HepG2 (cell line): Measurements from ENCODE around the gene EPX. TPM values are rescaled to one million over a fixed set of nuclear protein-coding genes. Genes with fewer than 3 reads are reported as not detected.
A peak's percentile ranks its signal among the peaks of the same experiment; 100 is the strongest.

Experiments
- ATAC-seq: fragments of 200-7000 bp; cut with Tn5 transposase; 3 replicates; pipeline ENCODE4 v1.9.1; 2020; ENCODE audit warnings: mild to moderate bottlenecking, moderate library complexity
- BruUV-seq: library from RNA; stranded (reverse); fragments of 400-500 nt; replicated peaks from 2 replicates; lab custom pipeline; 2021; lab: Mats Ljungman, UMichigan
- CTCF ChIA-PET: fragments of 300-600 bp; formaldehyde crosslinking; extraction: SDS; loops from one replicate; lab custom pipeline; 2021; ENCODE audit warnings: low total read pairs, inconsistent platforms, low intra/inter-chr PET ratio; lab: Yijun Ruan, JAX
- POLR2A ChIA-PET: fragments of 350-600 bp; sonication (Branson Sonifier 250); formaldehyde crosslinking; loops from one replicate; lab custom pipeline; 2020; ENCODE audit warnings: antibody characterized with exemption, inconsistent platforms; lab: Yijun Ruan, JAX
- DNase-seq: peaks from one replicate; pipeline ENCODE4 v3.0.0-alpha.2; 2015; ENCODE audit warnings: low spot score
- FAIRE-seq: peaks from 3 replicates; lab custom pipeline; 2011; peaks lifted over from hg19 to GRCh38; lab: Jason Lieb, UNC
- H2AFZ ChIP-seq: one replicate; pipeline ENCODE4 v1.6.1; 2011; ENCODE audit warnings: low read length, inconsistent platforms
- H3K27ac ChIP-seq: fragments of 300-600 bp; 3 replicates; pipeline ENCODE4 v1.8.0; 2011; ENCODE audit warnings: mixed run types, mild to moderate bottlenecking, mixed read lengths, low read length, inconsistent platforms; ENCODE audit not compliant: insufficient read depth; ENCODE audit errors: extremely low read length
- H3K27me3 ChIP-seq, 2 experiments: fragments of 200-600 bp in 1 of 2; 2 replicates in 1 of 2; 3 replicates in 1 of 2; pipeline versions ENCODE4 v1.6.0 to v1.8.0; 2011; ENCODE audit warnings: low read length in 2 of 2, mild to moderate bottlenecking in 2 of 2, moderate library complexity in 2 of 2, inconsistent platforms in 1 of 2; ENCODE audit not compliant: insufficient read depth in 2 of 2, control insufficient read depth in 1 of 2
- H3K36me3 ChIP-seq, 2 experiments: fragments of 200-600 bp in 1 of 2; replicated peaks in 1 of 2; 2 replicates in 1 of 2; 3 replicates in 1 of 2; pipeline versions ENCODE4 v1.5.1 to v1.8.0; 2011; ENCODE audit warnings: low read length in 2 of 2, inconsistent platforms in 1 of 2; ENCODE audit not compliant: insufficient read depth in 2 of 2, control insufficient read depth in 1 of 2
- H3K4me1 ChIP-seq: 2 replicates; pipeline ENCODE4 v1.5.1; 2012; ENCODE audit warnings: low read length, inconsistent platforms; ENCODE audit not compliant: insufficient read depth
- H3K4me2 ChIP-seq: 2 replicates; pipeline ENCODE4 v1.6.0; 2011; ENCODE audit warnings: low read depth, low read length, inconsistent platforms
- H3K4me3 ChIP-seq, 3 experiments: fragments of 200-600 bp in 1 of 3; sonication (generic), shearing (Covaris generic) in 1 of 3; replicated peaks in 1 of 3; 2 replicates each; pipeline ENCODE4 v1.5.1; 2011 to 2016; ENCODE audit warnings: low read length in 3 of 3, inconsistent platforms in 2 of 3, low read depth in 2 of 3, mild to moderate bottlenecking in 2 of 3, control low read depth in 1 of 3, mixed read lengths in 1 of 3; ENCODE audit not compliant: insufficient read depth in 1 of 3
- H3K79me2 ChIP-seq: one replicate; pipeline ENCODE4 v1.6.1; 2011; ENCODE audit warnings: low read length, inconsistent platforms; ENCODE audit not compliant: insufficient read depth
- H3K9ac ChIP-seq: 2 replicates; pipeline ENCODE4 v1.6.0; 2011; ENCODE audit warnings: mild to moderate bottlenecking, low read depth, low read length, inconsistent platforms; ENCODE audit not compliant: insufficient read depth
- H3K9me3 ChIP-seq: 2 replicates; pipeline ENCODE4 v1.5.1; 2012; ENCODE audit warnings: mild to moderate bottlenecking, low read length
- H4K20me1 ChIP-seq: 2 replicates; pipeline ENCODE4 v1.6.0; 2011; ENCODE audit warnings: inconsistent platforms, mild to moderate bottlenecking, low read length, moderate library complexity; ENCODE audit not compliant: insufficient read depth
- FOXC1 ChIP-seq: sonication (generic); formaldehyde crosslinking; IDR thresholded peaks from 2 replicates; pipeline ENCODE4 v1.8.0; 2022; ENCODE audit warnings: mild to moderate bottlenecking, missing genetic modification reagents, borderline replicate concordance
- FOXO4 ChIP-seq: sonication (generic); formaldehyde crosslinking; conservative IDR thresholded peaks from 2 replicates; pipeline ENCODE4 v1.8.1; 2023; ENCODE audit warnings: missing genetic modification reagents
- NAIF1 ChIP-seq: sonication (generic); formaldehyde crosslinking; IDR thresholded peaks from 2 replicates; pipeline ENCODE4 v1.5.0; 2020; ENCODE audit warnings: mild to moderate bottlenecking, missing genetic modification reagents, borderline replicate concordance
- NCOR1 ChIP-seq: fragments of 200-600 bp; sonication (generic); IDR thresholded peaks from 2 replicates; pipeline ENCODE4 v1.7.0; 2017; ENCODE audit warnings: antibody characterized with exemption, low read length, borderline replicate concordance
- PHB2 ChIP-seq: fragments of 450-650 bp; IDR thresholded peaks from 2 replicates; pipeline ENCODE4 v1.6.1; 2018; ENCODE audit not compliant: partially characterized antibody
- PHF5A ChIP-seq: IDR thresholded peaks from one replicate; pipeline ENCODE4 v1.6.1; 2018; ENCODE audit warnings: low read depth, missing genetic modification reagents; ENCODE audit not compliant: unreplicated experiment
- ZNF12 ChIP-seq: sonication (generic); formaldehyde crosslinking; IDR thresholded peaks from 2 replicates; pipeline ENCODE4 v1.5.0; 2020; ENCODE audit warnings: missing genetic modification reagents
- ZNF264 ChIP-seq: sonication (generic); formaldehyde crosslinking; IDR thresholded peaks from 2 replicates; pipeline ENCODE4 v1.4.0; 2020; ENCODE audit warnings: missing genetic modification reagents
- ZNF326 ChIP-seq: sonication (generic); formaldehyde crosslinking; IDR thresholded peaks from 2 replicates; pipeline ENCODE4 v1.4.0; 2020; ENCODE audit warnings: missing genetic modification reagents, borderline replicate concordance
- ZNF749 ChIP-seq: sonication (generic); formaldehyde crosslinking; IDR thresholded peaks from 2 replicates; pipeline ENCODE4 v1.8.0; 2022; ENCODE audit warnings: mild to moderate bottlenecking, missing genetic modification reagents, moderate library complexity, borderline replicate concordance
- WGBS: methylation state at CpG from one replicate; pipeline ENCODE4 v1.1.6; 2017; ENCODE audit warnings: low lambda C conversion rate; 5-methylcytosine and 5-hydroxymethylcytosine counted together
- in situ Hi-C: cut with HindIII; loops from 2 replicates; pipeline ENCODE4 v1.10.0; 2017; ENCODE audit warnings: low pct_unique_long_range_greater_than_20kb; ENCODE audit not compliant: extremely low pct_ligation_motif_present
- intact Hi-C: fragments of 100-400 bp; cut with micrococcal nuclease; formaldehyde crosslinking; loops from one replicate; pipeline ENCODE4 v1.10.0; 2022; ENCODE audit not compliant: unreplicated experiment
- polyA plus RNA-seq, 8 experiments: library from polyadenylated mRNA; depleted of rRNA in 3 of 8; stranded (reverse) in 7 of 8; unstranded in 1 of 8; fragments of >200 nt; fragmentation: Illumina TruSeq in 4 of 8; extraction: Trizol in 4 of 8; gene quantifications; 2 replicates each; pipeline versions ENCODE4 v1.2.1 to v1.2.3, GENCODE V29; 2011 to 2016; ENCODE audit warnings: low read depth in 4 of 8, missing spikeins in 1 of 8, mixed read lengths in 1 of 8; ENCODE audit not compliant: insufficient read depth in 1 of 8
- total RNA-seq, 5 experiments: library from RNA; depleted of rRNA; stranded (reverse); fragments of >200 nt; fragmentation: Illumina TruSeq; extraction: Trizol; gene quantifications; 2 replicates each; pipeline ENCODE4 v1.2.3, GENCODE V29; 2016; ENCODE audit warnings: low read depth in 1 of 5
- TF ChIP-seq, protein P1 (sequence below), 2 experiments: IDR thresholded peaks; 2 replicates each; pipeline ENCODE4 v1.6.1; 2011 to 2012; ENCODE audit warnings: low read length in 2 of 2, borderline replicate concordance in 1 of 2, low read depth in 1 of 2, mild to moderate bottlenecking in 1 of 2, moderate library complexity in 1 of 2

EPX gene
- total and polyA plus RNA-seq, 2 of the 13 experiments (the other 11 are each of a cell fraction or from before 2014, with no cell fraction given) = not detected

- TF ChIP-seq PHF5A (CRISPR knock-in tag) = no peak
Observed at GRCh38 chr17:58186591-58186990, 5.9 kb upstream of the EPX start (continued).

DNA sequence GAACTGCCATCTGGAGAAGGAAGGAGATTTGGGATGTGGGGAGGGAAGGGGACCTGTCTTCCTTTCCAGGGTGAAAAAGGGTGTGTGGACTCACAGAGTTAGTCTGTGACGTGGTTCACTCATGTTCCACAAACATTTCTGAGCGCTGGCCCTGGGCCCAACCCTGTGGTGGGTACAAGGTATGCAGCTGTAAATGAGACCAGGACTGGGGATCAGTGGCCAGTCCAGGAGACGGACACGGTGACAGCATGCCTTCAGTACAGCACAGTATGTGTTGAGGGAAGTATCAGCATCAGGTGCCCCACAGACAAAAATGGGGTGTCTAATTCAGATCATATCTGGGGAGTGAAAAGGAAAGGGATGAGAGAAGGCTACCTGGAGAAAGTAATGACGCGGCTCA lies 5.5 kb upstream of the EPX start:
- Histone ChIP-seq H4K20me1 (no peaks in the 10 kb centered on the region), H3K27ac (no peak overlapping the region), H3K79me2 (no peaks in the 10 kb centered on the region), H3K4me1 (no peaks in the 10 kb centered on the region), H3K4me2 (no peak overlapping the region)
- DNase-seq = no peak
- no peak for ATAC-seq
- WGBS = 28% methylated on average over 6 of the region's 6 CpGs
- TF ChIP-seq NCOR1 (no peak), NAIF1 (CRISPR knock-in tag) (no peak), PHB2 (no peak)
- TF ChIP-seq, all 625 proteins: peak for 0
- no peaks in the 10 kb centered on the region for H3K36me3 ChIP-seq
- ChIA-PET POLR2A (no interaction called here), CTCF (no interaction called here)
- H3K27me3 ChIP-seq = peaks cover 0 to 31% of the 10 kb centered on the region in 2 experiments; a peak in 3 of 5 replicates
- intact Hi-C loops = no loop called here
- in situ Hi-C loops = no loop called here
- no peak overlapping the region for H3K4me3 ChIP-seq
- H3K9ac ChIP-seq = no peak overlapping the region
- H3K9me3 ChIP-seq = no peaks in the 10 kb centered on the region
- no TSS peak for BruUV-seq
- FAIRE-seq = no peak
- H2AFZ ChIP-seq = no peak overlapping the region

- in situ Hi-C loops (no loop called here), intact Hi-C loops (no loop called here)
- Histone ChIP-seq H3K4me3 (no peak overlapping the region), H3K9me3 (no peaks in the 10 kb centered on the region), H3K4me2 (no peak overlapping the region), H2AFZ (no peak overlapping the region), H3K79me2 (no peaks in the 10 kb centered on the region), H3K27ac (no peak overlapping the region), H3K9ac (no peak overlapping the region), H4K20me1 (no peaks in the 10 kb centered on the region), H3K36me3 (no peaks in the 10 kb centered on the region), H3K4me1 (no peaks in the 10 kb centered on the region), H3K27me3 (peaks cover 0 to 37% of the 10 kb centered on the region in 2 experiments; a peak in 4 of 5 replicates)
- no TSS peak for BruUV-seq
- no peak for DNase-seq
- TF ChIP-seq ZNF326 (CRISPR knock-in tag) = no peak
- TF ChIP-seq, protein P1, sequence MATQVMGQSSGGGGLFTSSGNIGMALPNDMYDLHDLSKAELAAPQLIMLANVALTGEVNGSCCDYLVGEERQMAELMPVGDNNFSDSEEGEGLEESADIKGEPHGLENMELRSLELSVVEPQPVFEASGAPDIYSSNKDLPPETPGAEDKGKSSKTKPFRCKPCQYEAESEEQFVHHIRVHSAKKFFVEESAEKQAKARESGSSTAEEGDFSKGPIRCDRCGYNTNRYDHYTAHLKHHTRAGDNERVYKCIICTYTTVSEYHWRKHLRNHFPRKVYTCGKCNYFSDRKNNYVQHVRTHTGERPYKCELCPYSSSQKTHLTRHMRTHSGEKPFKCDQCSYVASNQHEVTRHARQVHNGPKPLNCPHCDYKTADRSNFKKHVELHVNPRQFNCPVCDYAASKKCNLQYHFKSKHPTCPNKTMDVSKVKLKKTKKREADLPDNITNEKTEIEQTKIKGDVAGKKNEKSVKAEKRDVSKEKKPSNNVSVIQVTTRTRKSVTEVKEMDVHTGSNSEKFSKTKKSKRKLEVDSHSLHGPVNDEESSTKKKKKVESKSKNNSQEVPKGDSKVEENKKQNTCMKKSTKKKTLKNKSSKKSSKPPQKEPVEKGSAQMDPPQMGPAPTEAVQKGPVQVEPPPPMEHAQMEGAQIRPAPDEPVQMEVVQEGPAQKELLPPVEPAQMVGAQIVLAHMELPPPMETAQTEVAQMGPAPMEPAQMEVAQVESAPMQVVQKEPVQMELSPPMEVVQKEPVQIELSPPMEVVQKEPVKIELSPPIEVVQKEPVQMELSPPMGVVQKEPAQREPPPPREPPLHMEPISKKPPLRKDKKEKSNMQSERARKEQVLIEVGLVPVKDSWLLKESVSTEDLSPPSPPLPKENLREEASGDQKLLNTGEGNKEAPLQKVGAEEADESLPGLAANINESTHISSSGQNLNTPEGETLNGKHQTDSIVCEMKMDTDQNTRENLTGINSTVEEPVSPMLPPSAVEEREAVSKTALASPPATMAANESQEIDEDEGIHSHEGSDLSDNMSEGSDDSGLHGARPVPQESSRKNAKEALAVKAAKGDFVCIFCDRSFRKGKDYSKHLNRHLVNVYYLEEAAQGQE (IDR thresholded peaks at IDR 0.05; ENCODE audit: borderline replicate concordance in 1 of 2, low read depth in 1 of 2, low read length in 2 of 2) = peak in 1 of 2 experiments; percentile 62; a peak in 2 of 4 replicates
- no peak for TF ChIP-seq FOXC1 (CRISPR knock-in tag)
- TF ChIP-seq ZNF12 = no peak
- TF ChIP-seq ZNF264 = no peak
- no peak for TF ChIP-seq FOXO4
- no peak for TF ChIP-seq ZNF749 (CRISPR knock-in tag)
- 6% methylated on average over 7 of the region's 7 CpGs for WGBS
- no peak for ATAC-seq
- CTCF ChIA-PET = no interaction called here
- no peak for FAIRE-seq
- POLR2A ChIA-PET = no interaction called here
Observed at GRCh38 chr17:58187675-58188074, 4.9 kb upstream of the EPX start.
